HepG2 (cell line): ENCODE measurements around the gene MIA2. TPM values are rescaled to one million over a fixed set of nuclear protein-coding genes. Genes with fewer than 3 reads are reported as not detected.

Experiments
- ATF3 ChIP-seq: sonication (generic); formaldehyde crosslinking; IDR thresholded peaks from 2 replicates; pipeline ENCODE4 v1.4.0; 2020; ENCODE audit warnings: missing genetic modification reagents
- ATRX ChIP-seq: sonication (generic); formaldehyde crosslinking; IDR thresholded peaks from 2 replicates; pipeline ENCODE4 v1.4.0; 2020; ENCODE audit warnings: missing genetic modification reagents, borderline replicate concordance
- FOXK1 ChIP-seq: sonication (generic); formaldehyde crosslinking; IDR thresholded peaks from 2 replicates; pipeline ENCODE4 v1.4.0; 2020; ENCODE audit warnings: low read depth, missing genetic modification reagents, borderline replicate concordance
- FOXM1 ChIP-seq: sonication (generic); formaldehyde crosslinking; IDR thresholded peaks from 2 replicates; pipeline ENCODE4 v1.5.0; 2020; ENCODE audit warnings: missing genetic modification reagents
- HMG20A ChIP-seq: IDR thresholded peaks from 2 replicates; pipeline ENCODE4 v1.6.1; 2016; ENCODE audit warnings: borderline replicate concordance
- HNRNPH1 ChIP-seq: fragments of 200-400 bp; formaldehyde crosslinking; optimal IDR thresholded peaks from 2 replicates; pipeline ENCODE3; 2017; ENCODE audit warnings: mild to moderate bottlenecking, low read depth, low read length
- MAZ ChIP-seq, 2 experiments: sonication (generic) in 1 of 2; formaldehyde crosslinking in 1 of 2; IDR thresholded peaks; 2 replicates each; pipeline versions ENCODE4 v1.5.0 to v1.6.1; 2012 to 2020; ENCODE audit warnings: low read depth in 2 of 2, mild to moderate bottlenecking in 2 of 2, borderline replicate concordance in 1 of 2, improper control_type of control experiment in 1 of 2, low read length in 1 of 2, missing genetic modification reagents in 1 of 2, moderate library complexity in 1 of 2
- MEF2D ChIP-seq: sonication (generic); formaldehyde crosslinking; IDR thresholded peaks from 2 replicates; pipeline ENCODE4 v1.5.1; 2020; ENCODE audit warnings: mild to moderate bottlenecking, missing genetic modification reagents
- MYC ChIP-seq: sonication (generic); formaldehyde crosslinking; IDR thresholded peaks from 2 replicates; pipeline ENCODE4 v1.9.0; 2021; ENCODE audit warnings: missing genetic modification reagents, borderline replicate concordance
- POLR2G ChIP-seq: fragments of 200-400 bp; formaldehyde crosslinking; IDR thresholded peaks from 2 replicates; pipeline ENCODE4 v1.6.1; 2018; ENCODE audit warnings: mild to moderate bottlenecking, low read depth, low read length, moderate library complexity
- PTBP1 ChIP-seq: fragments of 200-400 bp; formaldehyde crosslinking; IDR thresholded peaks from 2 replicates; pipeline ENCODE4 v1.6.1; 2018; ENCODE audit warnings: low read length, low read depth; ENCODE audit not compliant: poor library complexity, severe bottlenecking
- SP2 ChIP-seq: sonication (generic); formaldehyde crosslinking; IDR thresholded peaks from 2 replicates; pipeline ENCODE4 v1.5.1; 2020; ENCODE audit warnings: mild to moderate bottlenecking, missing genetic modification reagents
- TRIM24 ChIP-seq: sonication (generic); formaldehyde crosslinking; IDR thresholded peaks from 2 replicates; pipeline ENCODE4 v1.8.0; 2022; ENCODE audit warnings: mild to moderate bottlenecking, missing genetic modification reagents
- TSC22D2 ChIP-seq: sonication (generic); formaldehyde crosslinking; IDR thresholded peaks from 2 replicates; pipeline ENCODE4 v1.5.1; 2020; ENCODE audit warnings: missing genetic modification reagents, mild to moderate bottlenecking, borderline replicate concordance
- ZBTB37 ChIP-seq: sonication (generic); formaldehyde crosslinking; IDR thresholded peaks from 2 replicates; pipeline ENCODE4 v1.4.0; 2020; ENCODE audit warnings: mild to moderate bottlenecking, missing genetic modification reagents
- ZBTB8A ChIP-seq: sonication (generic); formaldehyde crosslinking; IDR thresholded peaks from 2 replicates; pipeline ENCODE4 v1.4.0; 2020; ENCODE audit warnings: mild to moderate bottlenecking, low read depth, missing genetic modification reagents, borderline replicate concordance
- ZNF225 ChIP-seq: sonication (generic); formaldehyde crosslinking; IDR thresholded peaks from 2 replicates; pipeline ENCODE4 v1.4.0; 2020; ENCODE audit warnings: mild to moderate bottlenecking, missing genetic modification reagents
- ZNF232 ChIP-seq: sonication (generic); formaldehyde crosslinking; IDR thresholded peaks from 2 replicates; pipeline ENCODE4 v1.4.0; 2020; ENCODE audit warnings: missing genetic modification reagents, borderline replicate concordance
- ZNF24 ChIP-seq: fragments of 450-650 bp; IDR thresholded peaks from 2 replicates; pipeline ENCODE4 v1.6.1; 2017; ENCODE audit warnings: antibody characterized with exemption, mild to moderate bottlenecking
- ZNF567 ChIP-seq: sonication (generic); formaldehyde crosslinking; IDR thresholded peaks from 2 replicates; pipeline ENCODE4 v1.8.1; 2023; ENCODE audit warnings: mild to moderate bottlenecking, missing genetic modification reagents, borderline replicate concordance
- ZZZ3 ChIP-seq: sonication (generic); formaldehyde crosslinking; IDR thresholded peaks from 2 replicates; pipeline ENCODE4 v1.4.0; 2020; ENCODE audit warnings: missing genetic modification reagents, mild to moderate bottlenecking, borderline replicate concordance
- polyA plus RNA-seq, 8 experiments: library from polyadenylated mRNA; depleted of rRNA in 3 of 8; stranded (reverse) in 7 of 8; unstranded in 1 of 8; fragments of >200 nt; fragmentation: Illumina TruSeq in 4 of 8; extraction: Trizol in 4 of 8; gene quantifications; 2 replicates each; pipeline versions ENCODE4 v1.2.1 to v1.2.3, GENCODE V29; 2011 to 2016; ENCODE audit warnings: low read depth in 4 of 8, missing spikeins in 1 of 8, mixed read lengths in 1 of 8; ENCODE audit not compliant: insufficient read depth in 1 of 8
- total RNA-seq, 5 experiments: library from RNA; depleted of rRNA; stranded (reverse); fragments of >200 nt; fragmentation: Illumina TruSeq; extraction: Trizol; gene quantifications; 2 replicates each; pipeline ENCODE4 v1.2.3, GENCODE V29; 2016; ENCODE audit warnings: low read depth in 1 of 5
- TF ChIP-seq, protein P1 (sequence below): sonication (generic); formaldehyde crosslinking; IDR thresholded peaks from 2 replicates; pipeline ENCODE4 v1.5.0; 2020; ENCODE audit warnings: missing genetic modification reagents
- TF ChIP-seq, protein P2 (sequence below): IDR thresholded peaks from 2 replicates; pipeline ENCODE4 v1.6.1; 2012; ENCODE audit warnings: low read depth, low read length, improper control_type of control experiment
- TF ChIP-seq, protein P3 (sequence below): sonication (generic); formaldehyde crosslinking; IDR thresholded peaks from 2 replicates; pipeline ENCODE4 v1.4.0; 2020; ENCODE audit warnings: mild to moderate bottlenecking, missing genetic modification reagents

MIA2 gene
- total and polyA plus RNA-seq, 2 of the 13 experiments (the other 11 are each of a cell fraction or from before 2014, with no cell fraction given), result 134 to 158 TPM

DNA sequence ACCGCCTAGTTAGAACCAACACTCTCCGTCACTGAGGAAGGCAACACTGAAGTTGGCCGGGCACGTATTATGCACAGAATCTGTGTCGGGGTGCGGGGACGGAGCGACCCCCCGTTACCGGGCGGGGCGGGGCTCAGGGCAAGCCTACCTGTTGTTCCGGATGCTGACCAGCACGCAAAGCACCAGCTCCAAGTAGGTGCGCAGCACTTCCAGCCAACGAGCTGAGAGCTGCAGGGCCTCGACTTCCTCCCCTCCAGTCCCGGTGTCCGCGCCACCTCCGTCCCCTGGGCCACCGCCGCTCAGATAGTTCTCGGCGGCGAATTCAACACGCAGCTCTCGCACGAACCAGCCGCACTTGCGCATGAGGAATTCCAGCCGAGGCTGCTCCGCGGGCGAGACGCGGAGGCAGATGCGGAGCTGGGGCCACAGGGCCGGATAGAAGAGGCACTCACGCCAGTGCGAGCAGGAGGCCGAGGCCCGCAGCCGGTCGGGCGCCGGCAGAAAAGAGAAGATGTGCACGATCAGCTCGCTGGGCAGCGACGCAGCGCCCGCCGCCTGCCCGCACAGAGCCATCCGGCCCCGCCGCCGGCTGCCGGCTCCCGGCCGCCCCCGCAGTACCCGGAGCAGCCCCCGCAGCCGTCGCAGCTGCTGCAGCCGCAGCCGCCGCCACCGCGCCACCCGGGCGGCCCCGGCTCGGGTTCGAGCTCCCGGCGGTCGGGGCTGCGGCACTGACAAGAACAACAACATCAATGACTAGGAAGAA lies 197.9 kb downstream of the MIA2 start (continued):
- TF ChIP-seq MYC (CRISPR knock-in tag) (peak; percentile 64; the same call in 1 of the 2 replicates), FOXK1 (CRISPR knock-in tag) (peak; percentile 39; the same call in 1 of the 2 replicates), POLR2G (0 out of 2 replicates have a peak, but pooled peaks have one; percentile 56), ZBTB37 (CRISPR knock-in tag) (peak; percentile 50; the same call in 1 of the 2 replicates), FOXM1 (CRISPR knock-in tag) (0 out of 2 replicates have a peak, but pooled peaks have one; percentile 54), MAZ (IDR thresholded peaks at IDR 0.05; ENCODE audit: borderline replicate concordance, low read depth, low read length) (no peak), MAZ (CRISPR knock-in tag; IDR thresholded peaks at IDR 0.05; ENCODE audit: low read depth) (peak; percentile 50), MEF2D (CRISPR knock-in tag) (no peak), ZBTB8A (no peak), ZNF24 (no peak), SP2 (CRISPR knock-in tag) (0 out of 2 replicates have a peak, but pooled peaks have one; percentile 8), ZZZ3 (CRISPR knock-in tag) (peak; percentile 23; the same call in 1 of the 2 replicates), HNRNPH1 (no peak), ATRX (CRISPR knock-in tag) (no peak), HMG20A (CRISPR knock-in tag) (no peak), PTBP1 (peak; percentile 76), ZNF232 (peak; percentile 80), TRIM24 (CRISPR knock-in tag) (no peak), TSC22D2 (CRISPR knock-in tag) (peak; percentile 58; the same call in 1 of the 2 replicates), ZNF225 (CRISPR knock-in tag) (peak; percentile 88; the same call in 1 of the 2 replicates), ZNF567 (CRISPR knock-in tag) (peak; percentile 92; the same call in 1 of the 2 replicates), ATF3 (0 out of 2 replicates have a peak, but pooled peaks have one; percentile 5)
- TF ChIP-seq, protein P1, sequence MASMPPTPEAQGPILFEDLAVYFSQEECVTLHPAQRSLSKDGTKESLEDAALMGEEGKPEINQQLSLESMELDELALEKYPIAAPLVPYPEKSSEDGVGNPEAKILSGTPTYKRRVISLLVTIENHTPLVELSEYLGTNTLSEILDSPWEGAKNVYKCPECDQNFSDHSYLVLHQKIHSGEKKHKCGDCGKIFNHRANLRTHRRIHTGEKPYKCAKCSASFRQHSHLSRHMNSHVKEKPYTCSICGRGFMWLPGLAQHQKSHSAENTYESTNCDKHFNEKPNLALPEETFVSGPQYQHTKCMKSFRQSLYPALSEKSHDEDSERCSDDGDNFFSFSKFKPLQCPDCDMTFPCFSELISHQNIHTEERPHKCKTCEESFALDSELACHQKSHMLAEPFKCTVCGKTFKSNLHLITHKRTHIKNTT (CRISPR knock-in tag), result no peak
- TF ChIP-seq, protein P2, sequence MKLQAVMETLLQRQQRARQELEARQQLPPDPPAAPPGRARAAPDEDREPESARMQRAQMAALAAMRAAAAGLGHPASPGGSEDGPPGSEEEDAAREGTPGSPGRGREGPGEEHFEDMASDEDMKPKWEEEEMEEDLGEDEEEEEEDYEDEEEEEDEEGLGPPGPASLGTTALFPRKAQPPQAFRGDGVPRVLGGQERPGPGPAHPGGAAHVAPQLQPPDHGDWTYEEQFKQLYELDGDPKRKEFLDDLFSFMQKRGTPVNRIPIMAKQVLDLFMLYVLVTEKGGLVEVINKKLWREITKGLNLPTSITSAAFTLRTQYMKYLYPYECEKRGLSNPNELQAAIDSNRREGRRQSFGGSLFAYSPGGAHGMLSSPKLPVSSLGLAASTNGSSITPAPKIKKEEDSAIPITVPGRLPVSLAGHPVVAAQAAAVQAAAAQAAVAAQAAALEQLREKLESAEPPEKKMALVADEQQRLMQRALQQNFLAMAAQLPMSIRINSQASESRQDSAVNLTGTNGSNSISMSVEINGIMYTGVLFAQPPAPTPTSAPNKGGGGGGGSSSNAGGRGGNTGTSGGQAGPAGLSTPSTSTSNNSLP, result 0 out of 2 replicates have a peak, but pooled peaks have one; percentile 5
- TF ChIP-seq, protein P3, sequence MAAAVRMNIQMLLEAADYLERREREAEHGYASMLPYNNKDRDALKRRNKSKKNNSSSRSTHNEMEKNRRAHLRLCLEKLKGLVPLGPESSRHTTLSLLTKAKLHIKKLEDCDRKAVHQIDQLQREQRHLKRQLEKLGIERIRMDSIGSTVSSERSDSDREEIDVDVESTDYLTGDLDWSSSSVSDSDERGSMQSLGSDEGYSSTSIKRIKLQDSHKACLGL (CRISPR knock-in tag), result peak; percentile 92
